HUES64 (cell line): ENCODE results near the gene XRRA1. TPM values are rescaled to one million over a fixed set of nuclear protein-coding genes. Genes with fewer than 3 reads are reported as not detected.
"Not testable (repeated sequence)": the region's sequence is repeated elsewhere in the genome, so short reads cannot be mapped to it uniquely, and the experiment has no call there.

Source experiments
- H3K27ac ChIP-seq: 2 replicates; pipeline ENCODE4 v1.7.0; 2013; ENCODE audit warnings: low read depth, low read length, inconsistent platforms
- H3K27me3 ChIP-seq: 2 replicates; pipeline ENCODE4 v1.6.1; 2013; ENCODE audit warnings: mild to moderate bottlenecking, low read length; ENCODE audit not compliant: insufficient read depth
- H3K36me3 ChIP-seq: 2 replicates; pipeline ENCODE4 v1.6.1; 2013; ENCODE audit warnings: mild to moderate bottlenecking, low read length; ENCODE audit not compliant: insufficient read depth
- H3K4me1 ChIP-seq: 2 replicates; pipeline ENCODE4 v1.6.1; 2013; ENCODE audit warnings: mild to moderate bottlenecking, low read length, moderate library complexity; ENCODE audit not compliant: insufficient read depth
- H3K4me3 ChIP-seq: 2 replicates; pipeline ENCODE4 v1.5.1; 2013; ENCODE audit warnings: mild to moderate bottlenecking, low read length, moderate library complexity
- H3K9ac ChIP-seq: 2 replicates; pipeline ENCODE4 v1.6.1; 2013; ENCODE audit warnings: mild to moderate bottlenecking, low read depth, low read length
- H3K9me3 ChIP-seq: 2 replicates; pipeline ENCODE4 v1.6.1; 2013; ENCODE audit warnings: low read depth, low read length; ENCODE audit not compliant: insufficient read depth
- WGBS: fragments of 150-250, 120-280 bp; methylation state at CpG from one replicate; pipeline ENCODE4 v1.1.7; 2013; ENCODE audit warnings: missing lambda C conversion rate; 5-methylcytosine and 5-hydroxymethylcytosine counted together
- polyA plus RNA-seq, 2 experiments: library from polyadenylated mRNA; stranded (reverse); fragments of 50-300 nt; gene quantifications; one replicate each; pipeline ENCODE4 v1.2.3, GENCODE V29; 2013

XRRA1 gene, protein sequence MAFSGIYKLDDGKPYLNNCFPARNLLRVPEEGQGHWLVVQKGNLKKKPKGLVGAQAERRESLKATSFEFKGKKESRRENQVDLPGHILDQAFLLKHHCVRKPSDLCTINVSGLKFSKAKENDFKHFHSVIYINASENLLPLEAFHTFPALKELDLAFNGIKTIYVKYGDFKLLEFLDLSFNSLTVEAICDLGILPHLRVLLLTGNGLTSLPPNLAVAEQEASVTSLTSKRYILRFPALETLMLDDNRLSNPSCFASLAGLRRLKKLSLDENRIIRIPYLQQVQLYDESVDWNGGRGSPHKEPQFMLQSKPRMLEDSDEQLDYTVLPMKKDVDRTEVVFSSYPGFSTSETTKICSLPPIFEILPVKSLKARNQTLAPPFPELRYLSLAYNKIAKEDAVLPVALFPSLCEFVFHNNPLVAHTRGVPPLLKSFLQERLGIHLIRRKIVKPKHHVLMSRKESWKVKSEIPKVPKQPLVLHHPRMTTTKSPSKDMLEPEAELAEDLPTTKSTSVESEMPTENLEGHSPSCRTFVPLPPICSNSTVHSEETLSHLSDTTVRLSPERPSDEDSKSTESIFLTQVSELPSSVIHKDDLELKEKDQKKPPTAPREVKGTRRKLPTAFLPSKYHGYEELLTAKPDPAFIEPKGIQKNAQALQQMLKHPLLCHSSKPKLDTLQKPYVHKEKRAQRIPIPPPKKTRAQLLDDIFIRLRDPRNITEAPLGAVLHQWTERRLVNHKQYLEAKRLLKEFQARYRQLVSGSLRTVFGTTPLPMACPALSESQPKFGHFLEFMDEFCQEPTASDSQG
- polyA plus RNA-seq (2013, experiment 1 of 2) = 5.0 TPM
- 4.6 TPM for polyA plus RNA-seq (2013, experiment 2 of 2)

DNA sequence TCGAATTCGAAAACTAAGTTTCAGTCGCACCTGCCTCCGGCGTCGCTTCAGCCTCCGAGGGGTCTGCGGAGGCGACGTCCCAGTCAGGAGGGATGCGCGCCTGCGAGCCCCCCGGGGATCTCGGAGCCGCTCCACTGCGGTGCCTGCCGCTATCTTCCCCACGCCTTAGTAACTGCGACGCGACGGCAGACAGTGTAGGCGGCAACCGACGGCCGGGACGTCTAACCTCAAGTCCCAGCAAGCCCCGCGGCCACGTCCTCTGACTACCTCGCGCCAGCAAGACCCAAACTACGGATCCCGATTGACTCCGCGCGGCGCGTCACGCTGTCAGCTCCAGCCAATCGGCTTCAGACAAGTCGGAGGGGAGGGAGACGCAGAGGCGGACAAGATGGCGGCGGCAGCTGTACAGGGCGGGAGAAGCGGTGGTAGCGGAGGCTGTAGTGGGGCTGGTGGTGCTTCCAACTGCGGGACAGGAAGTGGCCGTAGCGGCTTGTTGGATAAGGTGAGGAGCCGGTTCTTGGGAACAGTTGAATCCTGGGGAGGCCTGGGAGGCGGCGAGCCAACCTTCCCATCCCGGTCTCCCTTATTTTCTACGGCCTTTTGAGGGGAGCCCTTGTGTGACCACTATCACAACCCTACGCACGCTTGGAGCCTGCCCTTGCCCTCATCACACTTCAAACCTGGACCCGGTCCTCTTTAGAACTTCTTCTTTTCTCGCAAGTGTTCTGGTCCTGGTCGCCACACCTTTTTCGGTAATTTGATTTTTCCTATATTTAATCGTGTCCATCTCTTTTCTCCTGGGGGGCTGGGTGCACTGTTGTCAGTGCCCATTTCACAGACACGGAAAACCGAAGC, at the start of gene XRRA1, which contains the start of gene SPCS2:
Gene XRRA1 (minus strand): TSS at position 194 of the 855 bp plus-strand sequence. CDS start 8,213 bp downstream, outside the sequence.
Gene SPCS2 (plus strand): TSS at position 369 of the 855 bp plus-strand sequence. CDS start 20 bp downstream, at position 389.
- WGBS = under 1% methylated on average over 67 of the region's 67 CpGs
- H3K27ac ChIP-seq = peak within 1 kb of the TSS; percentile 71

DNA sequence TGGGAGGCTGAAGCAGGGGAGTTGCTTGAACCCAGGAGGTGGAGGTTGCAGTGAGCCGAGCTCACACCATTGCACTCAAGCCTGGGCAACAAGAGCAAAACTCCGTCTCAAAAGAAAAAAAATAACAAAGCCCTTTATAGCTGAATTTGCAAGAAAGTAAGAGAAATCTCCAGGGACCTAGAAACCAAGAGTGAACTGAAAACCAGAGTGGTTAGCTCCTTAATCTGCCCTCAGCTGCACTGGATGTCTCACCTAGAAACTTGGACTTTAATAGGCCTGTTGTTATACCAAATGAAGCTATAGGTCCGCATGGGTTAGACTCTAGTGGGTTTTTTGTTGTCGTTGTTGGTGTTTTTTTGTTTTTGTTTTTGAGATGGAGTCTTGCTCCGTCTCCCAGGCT, 44.0 kb upstream of the XRRA1 start:
- 92% methylated on average over 5 of the region's 5 CpGs for WGBS
- Histone ChIP-seq H3K4me3 (no peak overlapping the region), H3K4me1 (no peaks in the 10 kb centered on the region)

More for the DNA sequence above, at the start of gene XRRA1, which contains the start of gene SPCS2:
- H3K9me3 ChIP-seq = no peaks in the 10 kb centered on the region
- peak within 1 kb of the TSS; percentile 86 for H3K4me3 ChIP-seq
- peaks cover 21% of the 10 kb centered on the region; the same call in 1 of the 2 replicates for H3K36me3 ChIP-seq
- no peaks in the 10 kb centered on the region for H3K27me3 ChIP-seq
- no peaks in the 10 kb centered on the region for H3K4me1 ChIP-seq
- peak within 1 kb of the TSS; percentile 91 for H3K9ac ChIP-seq

DNA sequence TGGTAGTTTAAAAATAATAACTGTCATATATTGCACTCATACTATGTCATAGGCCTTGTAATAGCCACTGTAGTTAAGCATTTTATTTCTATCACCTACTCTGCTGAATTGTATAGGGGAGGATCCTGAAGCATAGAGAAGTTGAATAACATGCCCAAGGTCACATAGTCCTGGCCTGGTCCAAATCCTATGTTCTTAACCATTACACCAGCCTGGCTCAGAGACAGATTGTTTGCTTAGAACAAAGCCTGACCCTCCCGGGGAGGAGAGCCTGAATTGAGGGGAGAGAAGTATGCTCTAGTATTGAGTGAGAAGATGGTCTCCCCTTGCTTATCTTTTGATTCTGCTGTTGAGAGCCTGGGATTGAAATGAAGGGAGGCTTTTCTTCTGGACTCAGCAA, 42.0 kb upstream of the XRRA1 start:
- H3K9ac ChIP-seq = no peak overlapping the region

More for the DNA sequence above, 44.0 kb upstream of the XRRA1 start:
- no peak overlapping the region for H3K27ac ChIP-seq
- no peaks in the 10 kb centered on the region for H3K9me3 ChIP-seq
- no peaks in the 10 kb centered on the region for H3K27me3 ChIP-seq
- no peak overlapping the region for H3K9ac ChIP-seq
- H3K36me3 ChIP-seq = peaks cover 31% of the 10 kb centered on the region

DNA sequence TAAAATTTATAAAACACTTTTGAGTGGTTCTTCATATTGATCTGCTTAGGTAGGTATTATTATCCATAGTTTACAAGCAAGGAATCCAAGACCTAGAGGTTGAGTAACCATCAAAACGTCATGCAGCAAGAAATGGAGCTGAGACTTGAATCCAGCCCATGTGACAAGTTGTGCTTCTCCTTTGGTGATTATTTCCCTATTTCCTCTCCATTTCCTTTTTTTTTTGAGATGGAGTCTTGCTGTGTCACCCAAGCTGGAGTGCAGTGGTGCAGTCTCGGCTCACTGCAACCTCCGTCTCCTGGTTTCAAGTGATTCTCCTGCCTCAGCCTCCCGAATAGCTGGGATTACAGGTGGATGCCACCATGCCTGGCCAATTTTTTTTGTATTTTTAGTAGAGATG, 41.3 kb upstream of the XRRA1 start:
- H3K9me3 ChIP-seq, H3K27ac ChIP-seq, H3K4me1 ChIP-seq, H3K4me3 ChIP-seq, H3K27me3 ChIP-seq, H3K9ac ChIP-seq: not testable (repeated sequence)
- WGBS = 96% methylated on average over 4 of the region's 4 CpGs
- H3K36me3 ChIP-seq = peaks cover 16% of the 10 kb centered on the region

More for the DNA sequence above, 42.0 kb upstream of the XRRA1 start:
- H3K4me1 ChIP-seq = no peaks in the 10 kb centered on the region
- H3K4me3 ChIP-seq = no peak overlapping the region
- H3K27me3 ChIP-seq = no peaks in the 10 kb centered on the region
- peaks cover 20% of the 10 kb centered on the region for H3K36me3 ChIP-seq
- no peak overlapping the region for H3K27ac ChIP-seq
- WGBS = 86% methylated on average over 1 of the region's 1 CpG
- H3K9me3 ChIP-seq = no peaks in the 10 kb centered on the region

DNA sequence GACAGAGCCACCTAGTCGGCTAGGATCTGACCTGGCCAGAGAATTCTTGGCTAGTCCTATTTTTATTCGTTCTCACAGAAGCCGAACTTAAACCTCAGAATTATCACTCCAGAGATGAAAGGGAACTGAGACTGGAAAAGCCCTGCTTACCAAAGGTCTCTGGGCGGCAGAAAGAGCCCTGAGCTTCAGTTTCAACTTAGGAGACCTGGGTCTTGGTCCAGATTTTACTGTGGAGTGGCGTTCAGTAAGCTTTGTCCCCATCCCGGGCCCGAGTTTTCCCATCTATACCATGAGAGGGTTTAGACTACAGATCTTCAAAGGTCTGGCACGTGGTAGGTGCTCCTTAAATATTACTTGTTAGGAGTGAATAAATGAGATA, 40.4 kb upstream of the XRRA1 start:
- Histone ChIP-seq H3K4me1 (no peaks in the 10 kb centered on the region), H3K27ac (no peak overlapping the region), H3K36me3 (peaks cover 7% of the 10 kb centered on the region), H3K9ac (peak overlapping the region; percentile 79), H3K4me3 (peak overlapping the region; percentile 76), H3K9me3 (no peaks in the 10 kb centered on the region), H3K27me3 (no peaks in the 10 kb centered on the region)
- WGBS = 13% methylated on average over 8 of the region's 8 CpGs

DNA sequence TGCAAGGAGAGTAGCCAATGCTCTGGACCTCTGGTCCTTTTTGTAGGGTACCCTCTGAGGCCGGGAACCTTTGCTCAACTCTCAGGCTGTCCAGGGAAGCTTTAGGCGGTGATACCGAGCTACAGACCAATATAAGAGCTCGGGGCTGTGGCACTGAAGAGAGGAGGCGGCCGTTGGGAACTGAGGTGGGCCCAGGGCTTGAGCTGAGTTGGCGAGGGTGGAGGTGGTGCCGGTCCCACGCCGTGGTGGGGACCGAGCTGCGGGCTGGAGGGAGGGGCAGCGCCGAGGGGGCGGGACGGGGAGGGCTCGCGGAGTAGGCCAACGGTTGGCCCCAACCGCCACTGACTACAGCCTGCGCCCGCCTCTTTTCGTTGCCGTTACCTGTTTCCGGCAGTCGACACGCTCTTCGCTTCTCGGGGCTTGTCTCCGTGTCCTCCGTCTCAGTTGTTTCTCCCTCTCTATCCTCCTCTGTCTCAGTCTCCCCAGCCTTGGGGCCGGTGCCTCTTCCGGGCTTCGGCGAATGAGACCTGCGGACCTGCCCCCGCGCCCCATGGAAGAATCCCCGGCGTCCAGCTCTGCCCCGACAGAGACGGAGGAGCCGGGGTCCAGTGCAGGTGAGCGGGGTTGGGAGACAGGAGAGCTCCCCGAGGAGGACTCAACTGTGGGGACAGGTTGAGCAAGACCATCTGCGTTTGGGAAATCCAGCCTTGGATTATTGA, 39.8 kb upstream of the XRRA1 start, which contains the start of gene NEU3:
Gene NEU3 (plus strand): TSS at position 393 of the 719 bp plus-strand sequence. CDS start 128 bp downstream, at position 521.
- Histone ChIP-seq H3K9me3 (no peaks in the 10 kb centered on the region), H3K9ac (peak within 1 kb of the TSS; percentile 79), H3K27me3 (no peaks in the 10 kb centered on the region), H3K4me1 (no peaks in the 10 kb centered on the region), H3K27ac (peak within 1 kb of the TSS; percentile 79; the same call in 1 of the 2 replicates), H3K36me3 (peaks cover 3% of the 10 kb centered on the region; the same call in 1 of the 2 replicates), H3K4me3 (peak within 1 kb of the TSS; percentile 76)
- under 1% methylated on average over 46 of the region's 46 CpGs for WGBS

DNA sequence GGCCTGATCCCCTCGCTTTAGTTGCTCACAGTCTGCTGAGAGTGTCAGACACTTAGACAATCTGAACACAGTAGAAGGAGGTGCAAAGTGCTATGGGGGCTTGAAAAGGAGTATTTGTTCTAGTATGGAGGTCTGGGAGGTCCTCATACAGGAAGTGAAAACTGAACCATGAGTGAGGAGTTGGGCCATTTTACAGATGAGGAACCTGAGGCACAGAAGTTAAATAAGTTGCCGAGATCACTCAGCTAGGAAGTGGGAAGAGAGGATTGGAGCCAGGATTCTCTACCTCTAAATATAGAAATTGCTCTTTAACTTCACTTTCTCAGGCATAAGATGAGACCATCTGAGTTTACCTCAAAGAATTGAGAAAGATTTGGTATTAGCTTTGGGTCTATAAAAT, 35.8 kb upstream of the XRRA1 start:
- Histone ChIP-seq H3K27me3 (no peaks in the 10 kb centered on the region), H3K4me3 (no peak overlapping the region)
- 94% methylated on average over 2 of the region's 2 CpGs for WGBS

DNA sequence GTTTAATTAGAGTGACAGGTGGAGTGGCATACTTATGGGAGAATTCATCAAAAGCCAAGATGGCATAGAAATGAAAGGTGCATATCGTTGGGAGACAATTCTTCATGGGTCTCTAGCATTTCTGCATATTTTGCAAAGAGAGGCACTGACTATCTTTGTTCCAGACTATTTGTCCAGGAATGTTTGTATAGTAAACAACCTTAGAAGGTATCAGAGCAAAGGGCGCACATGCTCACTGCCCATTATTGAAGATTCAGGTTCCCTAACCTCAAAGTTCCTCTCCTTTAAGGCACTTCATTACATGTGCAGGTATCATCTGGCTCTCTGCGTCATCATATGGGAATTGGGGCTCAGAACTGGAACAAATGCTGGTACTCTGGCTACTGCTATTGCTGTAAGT, 35.2 kb upstream of the XRRA1 start:
- H3K4me3 ChIP-seq = no peak overlapping the region
- no peaks in the 10 kb centered on the region for H3K9me3 ChIP-seq
- no peaks in the 10 kb centered on the region for H3K27me3 ChIP-seq
- H3K4me1 ChIP-seq = no peaks in the 10 kb centered on the region
- no peak overlapping the region for H3K9ac ChIP-seq
- peaks cover 9% of the 10 kb centered on the region for H3K36me3 ChIP-seq
- no peak overlapping the region for H3K27ac ChIP-seq
- WGBS = 85% methylated on average over 3 of the region's 3 CpGs

More for the DNA sequence above, 35.8 kb upstream of the XRRA1 start:
- Histone ChIP-seq H3K4me1 (no peaks in the 10 kb centered on the region), H3K27ac (no peak overlapping the region), H3K9ac (no peak overlapping the region), H3K9me3 (no peaks in the 10 kb centered on the region), H3K36me3 (peaks cover 4% of the 10 kb centered on the region)

DNA sequence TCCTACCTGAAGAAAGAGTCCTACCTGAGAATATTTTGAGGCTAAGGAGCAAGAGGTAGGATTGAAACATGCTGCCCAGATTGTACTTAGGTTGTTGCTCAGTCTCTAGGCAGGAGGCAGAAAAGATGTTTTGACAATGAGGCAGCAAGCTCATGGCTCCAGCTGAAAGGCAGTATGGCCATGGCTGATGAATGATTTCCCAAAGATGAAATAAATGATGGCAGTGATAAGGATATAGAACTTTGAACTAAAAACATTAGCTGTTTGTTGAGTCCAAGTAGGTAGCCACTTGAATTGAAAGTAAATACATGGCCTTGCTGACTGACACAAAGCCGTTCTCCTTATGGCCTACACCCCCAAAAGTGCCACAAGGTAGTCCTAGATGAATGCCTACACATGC, 33.0 kb upstream of the XRRA1 start:
- H3K27me3 ChIP-seq = no peaks in the 10 kb centered on the region
- no peaks in the 10 kb centered on the region for H3K9me3 ChIP-seq
- H3K4me1 ChIP-seq = no peaks in the 10 kb centered on the region
- H3K27ac ChIP-seq = no peak overlapping the region
- H3K4me3 ChIP-seq = no peak overlapping the region
- no peak overlapping the region for H3K9ac ChIP-seq
- WGBS = 100% methylated on average over 1 of the region's 1 CpG
- H3K36me3 ChIP-seq = peaks cover 23% of the 10 kb centered on the region

DNA sequence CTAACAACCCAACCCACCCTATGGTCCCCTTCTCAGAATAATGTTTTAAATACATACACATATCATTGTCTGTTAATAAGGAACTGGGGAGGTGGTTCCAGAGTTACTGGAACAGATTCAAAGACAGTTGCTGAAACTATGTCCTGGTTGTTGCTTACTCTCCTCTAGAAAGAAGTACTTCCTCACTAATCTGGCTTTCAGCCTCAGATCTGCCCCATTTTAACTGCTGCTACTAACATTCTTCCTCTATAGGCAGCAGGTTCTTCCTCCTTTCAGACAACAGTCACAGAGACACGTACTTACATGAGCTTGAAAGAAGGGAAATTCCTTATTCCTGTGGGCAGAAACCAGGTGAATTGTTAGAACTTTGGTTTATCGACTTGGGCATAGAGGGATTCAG, 31.7 kb upstream of the XRRA1 start:
- Histone ChIP-seq H3K4me3 (no peak overlapping the region), H3K9me3 (no peaks in the 10 kb centered on the region), H3K36me3 (peaks cover 34% of the 10 kb centered on the region), H3K9ac (no peak overlapping the region), H3K27ac (no peak overlapping the region), H3K4me1 (no peaks in the 10 kb centered on the region), H3K27me3 (no peaks in the 10 kb centered on the region)
- WGBS = 98% methylated on average over 2 of the region's 2 CpGs
